SU-DHL-6 (cell line): ENCODE measurements around the gene GNB5.

Experiments used
- H2AFZ ChIP-seq: fragments of 200-600 bp; sonication (generic); 2 replicates; pipeline ENCODE4 v1.6.1; 2014; ENCODE audit warnings: low read depth, mild to moderate bottlenecking, moderate library complexity, mixed read lengths, antibody characterized with exemption, low read length; ENCODE audit not compliant: severe bottlenecking
- H3F3A ChIP-seq: fragments of 200-600 bp; shearing (Covaris generic); 2 replicates; pipeline ENCODE4 v1.6.0; 2016; ENCODE audit warnings: antibody characterized with exemption, mild to moderate bottlenecking; ENCODE audit not compliant: insufficient read depth
- H3K27ac ChIP-seq: fragments of 200-600 bp; sonication (generic); 2 replicates; pipeline ENCODE4 v1.5.1; 2016; ENCODE audit warnings: low read depth, mild to moderate bottlenecking, low read length, moderate library complexity, mixed read lengths
- H3K27me3 ChIP-seq: fragments of 200-600 bp; sonication (generic), shearing (Covaris generic); 2 replicates; pipeline ENCODE4 v1.6.0; 2014; ENCODE audit warnings: mild to moderate bottlenecking, low read length
- H3K36me3 ChIP-seq: fragments of 200-600 bp; sonication (generic); 2 replicates; pipeline ENCODE4 v1.6.1; 2014; ENCODE audit warnings: mild to moderate bottlenecking, low read length, mixed read lengths
- H3K4me2 ChIP-seq: fragments of 300-600, 200-600 bp; shearing (Covaris generic), sonication (generic); 2 replicates; pipeline ENCODE4 v1.6.0; 2014; ENCODE audit warnings: low read length, low read depth, mild to moderate bottlenecking; ENCODE audit not compliant: poor library complexity, severe bottlenecking
- H3K4me3 ChIP-seq: fragments of 200-600 bp; sonication (generic); 2 replicates; pipeline ENCODE4 v1.5.1; 2014; ENCODE audit warnings: antibody characterized with exemption, low read length, mild to moderate bottlenecking, mixed read lengths; ENCODE audit not compliant: insufficient read depth, poor library complexity, severe bottlenecking
- H3K79me2 ChIP-seq: fragments of 200-600 bp; sonication (generic); 2 replicates; pipeline ENCODE4 v1.6.1; 2014; ENCODE audit warnings: mild to moderate bottlenecking, low read length, moderate library complexity; ENCODE audit not compliant: insufficient read depth
- H3K9ac ChIP-seq: fragments of 200-600 bp; sonication (generic); 2 replicates; pipeline ENCODE4 v1.7.0; 2014; ENCODE audit warnings: mild to moderate bottlenecking, low read length
- H3K9me2 ChIP-seq: fragments of 200-600 bp; sonication (generic); replicated peaks from 2 replicates; pipeline ENCODE4 v1.6.1; 2014; ENCODE audit warnings: low read length; ENCODE audit not compliant: insufficient read depth
- H3K9me3 ChIP-seq: fragments of 200-600 bp; sonication (generic); 2 replicates; pipeline ENCODE4 v1.6.1; 2014; ENCODE audit warnings: low read length, mixed read lengths; ENCODE audit not compliant: insufficient read depth
- H4K20me1 ChIP-seq: fragments of 200-600 bp; sonication (generic); 2 replicates; pipeline ENCODE4 v1.6.1; 2014; ENCODE audit warnings: low read depth, mild to moderate bottlenecking, antibody characterized with exemption, low read length, moderate library complexity, mixed read lengths
- EZH2phosphoT487 ChIP-seq: fragments of 200-600 bp; sonication (generic), shearing (Covaris generic); conservative IDR thresholded peaks from 2 replicates; pipeline ENCODE4 v1.6.1; 2018; ENCODE audit warnings: mild to moderate bottlenecking, antibody characterized with exemption, low read length, moderate library complexity, mixed read lengths
- TF ChIP-seq, protein P1 (sequence below): fragments of 200-600 bp; sonication (generic); IDR thresholded peaks from one replicate; pipeline ENCODE4 v1.5.1; 2017; ENCODE audit warnings: antibody characterized with exemption, mild to moderate bottlenecking, low read length, moderate library complexity; ENCODE audit not compliant: insufficient read depth, poor library complexity, severe bottlenecking

The GNB5 gene

DNA sequence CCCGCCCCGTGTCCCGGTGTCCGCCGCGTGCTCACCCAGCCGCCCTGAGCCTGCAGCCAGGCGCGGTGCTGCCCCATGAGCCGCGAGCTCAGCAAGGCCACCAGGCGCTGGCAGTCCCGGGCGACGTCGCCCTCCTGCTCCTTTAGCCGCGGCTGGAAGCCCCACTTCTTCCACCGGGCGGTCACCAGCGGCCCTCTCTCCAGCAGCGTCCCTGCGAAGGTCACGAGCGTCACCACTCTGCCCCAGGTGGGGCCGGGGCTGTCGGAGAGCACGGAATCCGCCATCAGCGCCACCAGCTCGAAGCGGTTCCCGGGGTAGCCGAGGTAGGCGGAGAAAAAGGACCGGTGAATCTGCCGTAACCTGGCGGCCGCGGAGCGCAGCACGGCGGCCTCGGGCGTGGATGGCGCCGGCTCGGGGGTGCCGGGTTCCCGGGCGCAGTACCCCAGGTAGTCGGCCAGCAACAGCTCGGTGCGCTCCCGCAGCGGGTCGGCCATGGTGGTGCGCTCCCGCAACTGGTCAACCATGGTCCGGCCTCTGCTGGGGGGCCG is 78.9 kb downstream of the GNB5 start:
- Histone ChIP-seq H2AFZ (no peak overlapping the region), H3K9ac (no peak overlapping the region), H4K20me1 (no peaks in the 10 kb centered on the region), H3F3A (no peaks in the 10 kb centered on the region), H3K9me3 (no peaks in the 10 kb centered on the region), H3K4me3 (no peak overlapping the region), H3K9me2 (no peaks in the 10 kb centered on the region), H3K36me3 (no peaks in the 10 kb centered on the region), H3K27ac (no peak overlapping the region), H3K27me3 (no peaks in the 10 kb centered on the region), H3K79me2 (no peaks in the 10 kb centered on the region), H3K4me2 (no peak overlapping the region)
- no peak for TF ChIP-seq EZH2phosphoT487

GRCh38 chr15:52111517-52112202 is 79.5 kb downstream of the GNB5 start:
- H3K4me2 ChIP-seq, result no peak overlapping the region

DNA sequence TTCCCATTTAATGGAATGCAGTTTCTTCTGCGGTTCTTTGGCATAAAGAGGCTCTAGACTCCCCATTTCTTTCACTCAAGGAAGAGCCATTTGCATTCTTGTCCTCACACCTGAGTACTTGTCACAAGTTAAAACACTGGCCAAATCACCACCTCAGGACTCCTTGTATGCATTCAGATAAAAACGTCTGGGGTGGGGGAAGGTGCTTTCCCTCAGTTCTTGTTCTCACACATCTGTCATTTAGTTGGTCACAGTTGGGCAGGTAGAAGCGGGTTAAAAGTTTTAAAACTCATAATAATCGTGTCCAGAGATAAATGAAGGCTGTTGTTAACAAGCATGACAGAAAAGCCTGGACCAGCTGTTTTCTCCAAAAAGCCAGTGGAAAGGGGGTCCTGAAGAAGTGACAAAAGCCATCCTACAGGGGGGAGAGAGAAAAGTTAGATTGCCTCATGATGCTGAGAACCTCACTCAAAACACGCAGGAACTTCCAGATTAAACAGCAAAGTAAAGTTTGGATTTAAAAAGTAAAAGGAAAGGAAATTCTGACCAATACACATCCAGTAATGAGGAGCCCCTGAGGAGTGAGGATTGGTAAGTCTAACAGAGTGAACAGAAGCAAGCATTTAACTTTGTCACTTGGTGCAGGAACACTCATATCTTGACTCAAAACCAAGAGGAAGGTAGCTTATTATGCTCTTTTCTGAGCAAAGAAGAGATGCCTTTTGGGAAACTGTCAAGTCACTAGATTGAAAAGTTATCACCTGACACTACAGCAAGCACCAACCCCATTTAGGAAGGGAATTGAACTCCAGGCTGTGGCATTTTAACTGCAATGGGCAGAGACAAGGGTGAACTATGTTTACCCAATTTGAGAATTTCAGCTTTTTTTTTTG is 81.4 kb downstream of the GNB5 start:
- Histone ChIP-seq H3K79me2 (no peaks in the 10 kb centered on the region), H4K20me1 (no peaks in the 10 kb centered on the region), H2AFZ (no peak overlapping the region), H3F3A (no peaks in the 10 kb centered on the region), H3K27me3 (no peaks in the 10 kb centered on the region), H3K27ac (no peak overlapping the region), H3K4me2 (no peak overlapping the region), H3K9me2 (no peaks in the 10 kb centered on the region), H3K9ac (no peak overlapping the region), H3K9me3 (no peaks in the 10 kb centered on the region), H3K4me3 (no peak overlapping the region), H3K36me3 (no peaks in the 10 kb centered on the region)
- TF ChIP-seq, protein P1, sequence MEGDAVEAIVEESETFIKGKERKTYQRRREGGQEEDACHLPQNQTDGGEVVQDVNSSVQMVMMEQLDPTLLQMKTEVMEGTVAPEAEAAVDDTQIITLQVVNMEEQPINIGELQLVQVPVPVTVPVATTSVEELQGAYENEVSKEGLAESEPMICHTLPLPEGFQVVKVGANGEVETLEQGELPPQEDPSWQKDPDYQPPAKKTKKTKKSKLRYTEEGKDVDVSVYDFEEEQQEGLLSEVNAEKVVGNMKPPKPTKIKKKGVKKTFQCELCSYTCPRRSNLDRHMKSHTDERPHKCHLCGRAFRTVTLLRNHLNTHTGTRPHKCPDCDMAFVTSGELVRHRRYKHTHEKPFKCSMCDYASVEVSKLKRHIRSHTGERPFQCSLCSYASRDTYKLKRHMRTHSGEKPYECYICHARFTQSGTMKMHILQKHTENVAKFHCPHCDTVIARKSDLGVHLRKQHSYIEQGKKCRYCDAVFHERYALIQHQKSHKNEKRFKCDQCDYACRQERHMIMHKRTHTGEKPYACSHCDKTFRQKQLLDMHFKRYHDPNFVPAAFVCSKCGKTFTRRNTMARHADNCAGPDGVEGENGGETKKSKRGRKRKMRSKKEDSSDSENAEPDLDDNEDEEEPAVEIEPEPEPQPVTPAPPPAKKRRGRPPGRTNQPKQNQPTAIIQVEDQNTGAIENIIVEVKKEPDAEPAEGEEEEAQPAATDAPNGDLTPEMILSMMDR, result no peak
- TF ChIP-seq EZH2phosphoT487, result no peak

More at GRCh38 chr15:52111517-52112202, 79.5 kb downstream of the GNB5 start:
- Histone ChIP-seq H3K36me3 (no peaks in the 10 kb centered on the region), H3K79me2 (no peaks in the 10 kb centered on the region), H3K27me3 (no peaks in the 10 kb centered on the region), H3K9me3 (no peaks in the 10 kb centered on the region), H3K27ac (no peak overlapping the region), H4K20me1 (no peaks in the 10 kb centered on the region), H2AFZ (no peak overlapping the region), H3K4me3 (no peak overlapping the region), H3F3A (no peaks in the 10 kb centered on the region), H3K9ac (no peak overlapping the region), H3K9me2 (no peaks in the 10 kb centered on the region)
- TF ChIP-seq, protein P1, result no peak
- TF ChIP-seq EZH2phosphoT487, result no peak
